GM23338 (cell line): ENCODE data around the gene SSH3. TPM values are rescaled to one million over a fixed set of nuclear protein-coding genes. Genes with fewer than 3 reads are reported as not detected.

ENCODE experiments used
- ETS1 ChIP-seq: IDR thresholded peaks from 2 replicates; pipeline ENCODE4 v1.6.1; 2016; ENCODE audit warnings: antibody characterized with exemption
- EZH2phosphoT487 ChIP-seq: fragments of 200-600 bp; sonication (generic); IDR thresholded peaks from one replicate; pipeline ENCODE4 v1.8.1; 2018; ENCODE audit warnings: antibody characterized with exemption; ENCODE audit not compliant: unreplicated experiment
- REST ChIP-seq: IDR thresholded peaks from one replicate; pipeline ENCODE4 v1.6.1; 2018; ENCODE audit warnings: antibody characterized with exemption; ENCODE audit not compliant: unreplicated experiment
- polyA plus RNA-seq: library from polyadenylated mRNA; unstranded; fragments of >200 nt; fragmentation: Nextera tagmentation; extraction: Ambion mirVana; gene quantifications from 2 replicates; pipeline ENCODE4 v1.2.1, GENCODE V29; 2016
- small RNA-seq: library from RNA; depleted of rRNA; stranded (forward); fragments of <200 nt; gene quantifications from one replicate; pipeline ENCODE3, GENCODE V24; 2014; ENCODE audit warnings: low replicate concordance
- total RNA-seq: library from RNA; depleted of rRNA; stranded (reverse); fragments of >200 nt; shearing (Covaris generic); gene quantifications from 2 replicates; pipeline ENCODE4 v1.2.3, GENCODE V29; 2014; rRNA removed

The SSH3 gene
- total and polyA plus RNA-seq, 2 experiments from 2014 or later, result 17.8 to 40.0 TPM

- TF ChIP-seq ETS1 (no peak), REST (no peak), EZH2phosphoT487 (no peak)
These were observed 54.7 kb downstream of the SSH3 start (continued) for GRCh38 chr11:67357831-67358670.

Small RNAs within 50 kb of the gene (small RNA-seq; reads per million reads assigned to genes)
- not detected for gene RN7SKP239

Other genes starting within 250 kb of the SSH3 start
- gene RHOD, start 246.7 kb upstream of the SSH3 start, total RNA-seq, result 16.2 and 16.7 TPM in 2 replicates
- 12.7 and 13.8 TPM in 2 replicates for gene RHOD, start 246.7 kb upstream of the SSH3 start, polyA plus RNA-seq
- gene KDM2A, start 184.3 kb upstream of the SSH3 start, total RNA-seq, result 38.0 and 54.1 TPM in 2 replicates
- gene KDM2A, start 184.3 kb upstream of the SSH3 start, polyA plus RNA-seq, result 24.2 and 25.0 TPM in 2 replicates
- 62.2 and 72.5 TPM in 2 replicates for gene GRK2, start 37.1 kb upstream of the SSH3 start, total RNA-seq
- 19.5 and 21.7 TPM in 2 replicates for gene GRK2, start 37.1 kb upstream of the SSH3 start, polyA plus RNA-seq
- 15.7 and 30.8 TPM in 2 replicates for gene ANKRD13D, start 14.2 kb upstream of the SSH3 start, total RNA-seq
- gene ANKRD13D, start 14.2 kb upstream of the SSH3 start, polyA plus RNA-seq, result 19.5 and 20.3 TPM in 2 replicates
- 15.9 and 23.0 TPM in 2 replicates for gene POLD4, start 50.0 kb downstream of the SSH3 start, total RNA-seq
- gene POLD4, start 50.0 kb downstream of the SSH3 start, polyA plus RNA-seq, result 16.2 and 18.8 TPM in 2 replicates
- gene CLCF1, start 70.1 kb downstream of the SSH3 start, total RNA-seq, result 0.19 TPM in 1 of 2 replicates, not detected in the other
- 0.17 and 0.32 TPM in 2 replicates for gene CLCF1, start 70.1 kb downstream of the SSH3 start, polyA plus RNA-seq
- 13.9 and 16.5 TPM in 2 replicates for gene RAD9A, start 88.5 kb downstream of the SSH3 start, total RNA-seq
- 17.0 and 18.9 TPM in 2 replicates for gene RAD9A, start 88.5 kb downstream of the SSH3 start, polyA plus RNA-seq
- gene PPP1CA, start 98.3 kb downstream of the SSH3 start, total RNA-seq, result 227 and 237 TPM in 2 replicates
- gene PPP1CA, start 98.3 kb downstream of the SSH3 start, polyA plus RNA-seq, result 217 TPM in 2 replicates
- gene TBC1D10C, start 100.6 kb downstream of the SSH3 start, total RNA-seq, result 0.31 and 0.35 TPM in 2 replicates
- gene TBC1D10C, start 100.6 kb downstream of the SSH3 start, polyA plus RNA-seq, result 0.17 and 0.31 TPM in 2 replicates
- 0.27 and 0.76 TPM in 2 replicates for gene CARNS1, start 112.1 kb downstream of the SSH3 start, total RNA-seq
- 0.52 and 0.63 TPM in 2 replicates for gene CARNS1, start 112.1 kb downstream of the SSH3 start, polyA plus RNA-seq
- gene RPS6KB2, start 125.0 kb downstream of the SSH3 start, total RNA-seq, result 41.3 and 48.2 TPM in 2 replicates
- gene RPS6KB2, start 125.0 kb downstream of the SSH3 start, polyA plus RNA-seq, result 27.7 and 29.5 TPM in 2 replicates
- gene PTPRCAP, start 134.2 kb downstream of the SSH3 start, total RNA-seq, result 0.85 and 3.5 TPM in 2 replicates
- gene PTPRCAP, start 134.2 kb downstream of the SSH3 start, polyA plus RNA-seq, result 2.7 and 3.3 TPM in 2 replicates
- 77.5 and 91.1 TPM in 2 replicates for gene CORO1B, start 139.9 kb downstream of the SSH3 start, total RNA-seq
- 61.5 and 69.5 TPM in 2 replicates for gene CORO1B, start 139.9 kb downstream of the SSH3 start, polyA plus RNA-seq
- gene GPR152, start 149.2 kb downstream of the SSH3 start, total RNA-seq, result not detected in 2 replicates
- not detected in 2 replicates for gene GPR152, start 149.2 kb downstream of the SSH3 start, polyA plus RNA-seq
- 0.28 TPM in 1 of 2 replicates, not detected in the other for gene CABP4, start 151.8 kb downstream of the SSH3 start, total RNA-seq
- gene CABP4, start 151.8 kb downstream of the SSH3 start, polyA plus RNA-seq, result not detected in 2 replicates
- 61.4 and 101 TPM in 2 replicates for gene TMEM134, start 165.7 kb downstream of the SSH3 start, total RNA-seq
- gene TMEM134, start 165.7 kb downstream of the SSH3 start, polyA plus RNA-seq, result 64.7 and 69.2 TPM in 2 replicates
- 22.1 and 29.1 TPM in 2 replicates for gene AIP, start 179.5 kb downstream of the SSH3 start, total RNA-seq
- 32.1 and 33.3 TPM in 2 replicates for gene AIP, start 179.5 kb downstream of the SSH3 start, polyA plus RNA-seq
- gene PITPNM1, start 201.8 kb downstream of the SSH3 start, total RNA-seq, result 46.8 and 57.1 TPM in 2 replicates
- 8.7 and 9.1 TPM in 2 replicates for gene PITPNM1, start 201.8 kb downstream of the SSH3 start, polyA plus RNA-seq
- 39.8 and 48.6 TPM in 2 replicates for gene CDK2AP2, start 204.6 kb downstream of the SSH3 start, total RNA-seq
- gene CDK2AP2, start 204.6 kb downstream of the SSH3 start, polyA plus RNA-seq, result 120 and 128 TPM in 2 replicates
- not detected in 2 replicates for gene CABP2, start 219.9 kb downstream of the SSH3 start, total RNA-seq
- gene CABP2, start 219.9 kb downstream of the SSH3 start, polyA plus RNA-seq, result not detected in 2 replicates